ENCODE results near the gene ELOVL3.
"Not testable (repeated sequence)": the region's sequence is repeated elsewhere in the genome, so short reads cannot be mapped to it uniquely, and the experiment has no call there.

Gene ELOVL3

DNA sequence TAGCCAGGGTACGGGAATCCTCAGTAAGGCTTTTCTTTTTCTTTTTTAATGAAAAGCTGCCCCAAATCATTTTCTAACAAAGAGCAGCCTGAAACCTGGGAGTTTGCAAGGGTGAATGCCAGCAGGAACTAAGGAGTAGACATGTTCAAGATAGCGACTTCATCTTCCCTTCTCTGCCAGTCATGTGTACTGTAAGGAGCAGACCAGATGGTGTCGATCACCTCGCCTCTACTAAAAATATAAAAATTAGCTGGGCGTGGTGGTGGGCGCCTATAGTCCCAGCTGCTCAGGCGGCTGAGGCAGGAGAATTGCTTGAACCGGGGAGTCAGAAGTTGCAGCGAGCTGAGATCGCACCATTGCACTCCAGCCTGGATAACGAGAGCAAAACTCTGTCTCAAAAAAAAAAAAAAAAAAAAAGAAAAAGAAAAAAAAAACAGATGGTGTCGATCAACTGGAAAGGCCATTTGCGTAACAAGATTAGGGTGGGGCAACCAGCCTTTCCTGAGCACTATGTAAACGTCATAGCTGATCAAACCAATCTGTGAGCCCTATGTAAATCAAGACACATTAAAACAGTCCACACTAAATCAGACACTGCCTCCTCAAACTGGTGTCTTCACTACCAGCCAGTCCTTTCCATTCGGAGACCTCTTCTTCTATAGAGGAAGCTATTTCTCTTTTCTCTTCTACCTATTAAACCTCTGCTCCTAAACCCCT, 40.1 kb upstream of the ELOVL3 start:
- Histone ChIP-seq H4K20me1 (ENCODE audit: low read depth, low read length) (no peaks in the 10 kb centered on the region), H3F3A (ENCODE audit: insufficient read depth) (no peaks in the 10 kb centered on the region), H3K9me2 (replicated peaks; ENCODE audit: insufficient read depth, low read length) (no peaks in the 10 kb centered on the region), H3K36me3 (ENCODE audit: low read length) (no peaks in the 10 kb centered on the region), H2AFZ (ENCODE audit: low read depth, low read length, severe bottlenecking) (no peak overlapping the region), H3K9me3 (ENCODE audit: insufficient read depth, low read length) (0 out of 2 replicates have a peak, but pooled peaks cover 5% of the 10 kb centered on the region), H3K27me3 (ENCODE audit: low read length) (no peaks in the 10 kb centered on the region), H3K9ac (ENCODE audit: low read length) (no peak overlapping the region), H3K79me2 (ENCODE audit: insufficient read depth, low read length) (no peaks in the 10 kb centered on the region), H3K27ac (ENCODE audit: low read depth, low read length) (no peak overlapping the region), H3K4me3 (ENCODE audit: insufficient read depth, low read length, poor library complexity, severe bottlenecking) (no peak overlapping the region), H3K4me2 (ENCODE audit: low read depth, low read length, poor library complexity, severe bottlenecking) (no peak overlapping the region)
- TF ChIP-seq, protein P1, sequence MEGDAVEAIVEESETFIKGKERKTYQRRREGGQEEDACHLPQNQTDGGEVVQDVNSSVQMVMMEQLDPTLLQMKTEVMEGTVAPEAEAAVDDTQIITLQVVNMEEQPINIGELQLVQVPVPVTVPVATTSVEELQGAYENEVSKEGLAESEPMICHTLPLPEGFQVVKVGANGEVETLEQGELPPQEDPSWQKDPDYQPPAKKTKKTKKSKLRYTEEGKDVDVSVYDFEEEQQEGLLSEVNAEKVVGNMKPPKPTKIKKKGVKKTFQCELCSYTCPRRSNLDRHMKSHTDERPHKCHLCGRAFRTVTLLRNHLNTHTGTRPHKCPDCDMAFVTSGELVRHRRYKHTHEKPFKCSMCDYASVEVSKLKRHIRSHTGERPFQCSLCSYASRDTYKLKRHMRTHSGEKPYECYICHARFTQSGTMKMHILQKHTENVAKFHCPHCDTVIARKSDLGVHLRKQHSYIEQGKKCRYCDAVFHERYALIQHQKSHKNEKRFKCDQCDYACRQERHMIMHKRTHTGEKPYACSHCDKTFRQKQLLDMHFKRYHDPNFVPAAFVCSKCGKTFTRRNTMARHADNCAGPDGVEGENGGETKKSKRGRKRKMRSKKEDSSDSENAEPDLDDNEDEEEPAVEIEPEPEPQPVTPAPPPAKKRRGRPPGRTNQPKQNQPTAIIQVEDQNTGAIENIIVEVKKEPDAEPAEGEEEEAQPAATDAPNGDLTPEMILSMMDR (IDR thresholded peaks at IDR 0.05; ENCODE audit: insufficient read depth, low read length, poor library complexity, severe bottlenecking), result no peak
- no peak for TF ChIP-seq EZH2phosphoT487 (conservative IDR thresholded peaks at IDR 0.05; ENCODE audit: low read length)

DNA sequence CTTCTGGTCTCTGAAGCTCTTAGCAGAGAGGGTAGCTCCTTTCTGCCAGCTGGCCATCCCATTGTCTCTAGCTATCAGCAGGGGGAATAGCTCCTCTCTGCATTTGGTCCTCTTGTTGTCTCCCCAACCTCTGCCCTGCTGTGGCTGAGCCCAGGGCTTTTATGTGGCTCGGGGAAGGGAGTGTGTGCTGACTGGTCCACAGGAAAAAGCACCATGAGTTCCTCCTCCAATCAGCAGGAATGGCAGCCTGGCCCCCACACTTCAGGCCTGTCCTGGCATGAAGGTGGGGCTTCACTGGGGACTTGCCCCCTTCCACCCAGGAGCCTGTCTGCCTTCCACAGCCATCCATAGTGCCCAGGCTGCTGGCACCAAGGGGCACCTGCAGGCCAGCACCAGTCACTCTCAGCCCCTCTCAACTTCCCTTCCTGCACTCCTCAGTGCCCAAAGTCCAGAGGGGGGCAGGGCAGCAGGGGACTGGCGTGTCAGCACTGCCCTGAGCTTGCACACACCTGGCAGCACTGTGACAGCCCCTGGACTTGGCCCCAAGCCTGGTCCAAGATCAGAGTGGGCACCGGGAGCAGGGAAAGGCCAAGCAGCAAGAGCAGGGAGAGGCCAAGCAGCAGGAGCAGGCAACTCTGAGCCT, 37.7 kb upstream of the ELOVL3 start:
- Histone ChIP-seq H3K9ac (ENCODE audit: low read length) (no peak overlapping the region), H3K9me3 (ENCODE audit: insufficient read depth, low read length) (peaks cover 19% of the 10 kb centered on the region; the same call in 1 of the 2 replicates), H3K79me2 (ENCODE audit: insufficient read depth, low read length) (no peaks in the 10 kb centered on the region), H2AFZ (ENCODE audit: low read depth, low read length, severe bottlenecking) (no peak overlapping the region), H3K9me2 (replicated peaks; ENCODE audit: insufficient read depth, low read length) (no peaks in the 10 kb centered on the region), H3K27ac (ENCODE audit: low read depth, low read length) (no peak overlapping the region), H3K4me2 (ENCODE audit: low read depth, low read length, poor library complexity, severe bottlenecking) (no peak overlapping the region), H3F3A (ENCODE audit: insufficient read depth) (no peaks in the 10 kb centered on the region), H4K20me1 (ENCODE audit: low read depth, low read length) (no peaks in the 10 kb centered on the region), H3K27me3 (ENCODE audit: low read length) (no peaks in the 10 kb centered on the region), H3K36me3 (ENCODE audit: low read length) (no peaks in the 10 kb centered on the region), H3K4me3 (ENCODE audit: insufficient read depth, low read length, poor library complexity, severe bottlenecking) (no peak overlapping the region)
- TF ChIP-seq EZH2phosphoT487 (conservative IDR thresholded peaks at IDR 0.05; ENCODE audit: low read length), result no peak

- not testable (repeated sequence) for H3K9ac ChIP-seq (ENCODE audit: low read length); H3K27ac ChIP-seq (ENCODE audit: low read depth, low read length); H2AFZ ChIP-seq (ENCODE audit: low read depth, low read length, severe bottlenecking); H3F3A ChIP-seq (ENCODE audit: insufficient read depth); H3K4me2 ChIP-seq (ENCODE audit: low read depth, low read length, poor library complexity, severe bottlenecking); H3K9me2 ChIP-seq (replicated peaks; ENCODE audit: insufficient read depth, low read length); H3K36me3 ChIP-seq (ENCODE audit: low read length); H4K20me1 ChIP-seq (ENCODE audit: low read depth, low read length); H3K27me3 ChIP-seq (ENCODE audit: low read length); H3K79me2 ChIP-seq (ENCODE audit: insufficient read depth, low read length); H3K4me3 ChIP-seq (ENCODE audit: insufficient read depth, low read length, poor library complexity, severe bottlenecking)
- peaks cover 19% of the 10 kb centered on the region; the same call in 1 of the 2 replicates for H3K9me3 ChIP-seq (ENCODE audit: insufficient read depth, low read length)
These were observed 36.9 kb upstream of the ELOVL3 start for GRCh38 chr10:102188941-102189898.

DNA sequence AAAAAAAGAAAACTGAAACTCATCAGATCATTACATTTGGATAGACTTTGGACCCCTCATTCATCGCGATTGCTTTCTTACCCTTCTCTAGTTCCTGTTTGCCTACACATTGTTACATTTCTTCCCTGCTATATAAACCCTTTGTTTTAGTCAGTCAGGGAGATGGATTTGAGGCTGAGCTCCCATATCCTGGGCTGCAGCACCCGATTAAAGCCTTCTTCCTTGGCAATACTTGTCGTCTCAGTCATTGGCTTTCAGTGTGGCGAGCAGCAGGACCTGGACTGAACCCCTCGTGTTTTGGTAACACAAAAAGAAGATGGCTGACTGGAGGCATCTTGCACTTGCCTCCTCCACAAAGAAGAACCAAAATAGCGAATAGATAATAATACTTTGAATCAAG, 34.1 kb upstream of the ELOVL3 start:
- Histone ChIP-seq H3K27ac (ENCODE audit: low read depth, low read length) (no peak overlapping the region), H3K4me2 (ENCODE audit: low read depth, low read length, poor library complexity, severe bottlenecking) (no peak overlapping the region), H3K36me3 (ENCODE audit: low read length) (no peaks in the 10 kb centered on the region), H4K20me1 (ENCODE audit: low read depth, low read length) (no peaks in the 10 kb centered on the region), H3F3A (ENCODE audit: insufficient read depth) (no peaks in the 10 kb centered on the region), H3K9me2 (replicated peaks; ENCODE audit: insufficient read depth, low read length) (no peaks in the 10 kb centered on the region), H3K79me2 (ENCODE audit: insufficient read depth, low read length) (no peaks in the 10 kb centered on the region), H2AFZ (ENCODE audit: low read depth, low read length, severe bottlenecking) (no peak overlapping the region), H3K9ac (ENCODE audit: low read length) (no peak overlapping the region), H3K9me3 (ENCODE audit: insufficient read depth, low read length) (peaks cover 14% of the 10 kb centered on the region; the same call in 1 of the 2 replicates), H3K27me3 (ENCODE audit: low read length) (no peaks in the 10 kb centered on the region), H3K4me3 (ENCODE audit: insufficient read depth, low read length, poor library complexity, severe bottlenecking) (no peak overlapping the region)
- no peak for TF ChIP-seq EZH2phosphoT487 (conservative IDR thresholded peaks at IDR 0.05; ENCODE audit: low read length)
- TF ChIP-seq, protein P1 (IDR thresholded peaks at IDR 0.05; ENCODE audit: insufficient read depth, low read length, poor library complexity, severe bottlenecking), result no peak
